Measurements from ENCODE around the gene UBASH3B. TPM values are rescaled to one million over a fixed set of nuclear protein-coding genes. Genes with fewer than 3 reads are reported as not detected.

UBASH3B gene
- total and polyA plus RNA-seq, 9 donors, result 0.31 to 5.9 (median 1.8) TPM

GRCh38 chr11:122690384-122690783 is 34.9 kb downstream of the UBASH3B start:
- Histone ChIP-seq H3K27ac (no peak overlapping the region), H3K4me1 (ENCODE audit: insufficient read depth) (peaks cover 3% of the 10 kb centered on the region), H3K36me3 (no peaks in the 10 kb centered on the region), H3K4me3 (no peak overlapping the region), H3K9me3 (no peaks in the 10 kb centered on the region), H3K27me3 (no peaks in the 10 kb centered on the region)
- WGBS, 3 donors, result 94 to 97% (median 96%) methylated on average over 7 of the region's 7 CpGs
- intact Hi-C loops (cut with DNase I), result no loop called here
- TF ChIP-seq EP300 (IDR thresholded peaks at IDR 0.05), result no peak
- DNase-seq, result no peak

- intact Hi-C loops (cut with DNase I), result no loop called here
- TF ChIP-seq CTCF (IDR thresholded peaks at IDR 0.05) (no peak), POLR2A (IDR thresholded peaks at IDR 0.05) (no peak), EP300 (IDR thresholded peaks at IDR 0.05) (no peak)
- 54 to 55% (median 54%) methylated on average over 14 of the region's 14 CpGs for WGBS, 3 donors
- Histone ChIP-seq H3K4me1 (ENCODE audit: insufficient read depth) (peaks cover 3% of the 10 kb centered on the region), H3K4me3 (no peak overlapping the region), H3K27ac (no peak overlapping the region), H3K36me3 (no peaks in the 10 kb centered on the region), H3K27me3 (no peaks in the 10 kb centered on the region), H3K9me3 (no peaks in the 10 kb centered on the region)
- no peak for DNase-seq
Measured at GRCh38 chr11:122690801-122691548, 35.5 kb downstream of the UBASH3B start.

GRCh38 chr11:122691549-122692150 is 36.1 kb downstream of the UBASH3B start:
- WGBS, 3 donors, result 84 to 93% (median 92%) methylated on average over 4 of the region's 4 CpGs

GRCh38 chr11:122692444-122692843 is 36.9 kb downstream of the UBASH3B start:
- 61 to 73% (median 68%) methylated on average over 6 of the region's 6 CpGs for WGBS, 3 donors
- no peak for TF ChIP-seq CTCF (IDR thresholded peaks at IDR 0.05)
- Histone ChIP-seq H3K27me3 (no peaks in the 10 kb centered on the region), H3K9me3 (no peaks in the 10 kb centered on the region), H3K4me1 (ENCODE audit: insufficient read depth) (peaks cover 3% of the 10 kb centered on the region), H3K4me3 (no peak overlapping the region), H3K36me3 (no peaks in the 10 kb centered on the region), H3K27ac (no peak overlapping the region)
- intact Hi-C loops (cut with DNase I), result no loop called here
- DNase-seq, result no peak

More at GRCh38 chr11:122691549-122692150, 36.1 kb downstream of the UBASH3B start:
- no peaks in the 10 kb centered on the region for H3K36me3 ChIP-seq
- no peak for DNase-seq
- no peaks in the 10 kb centered on the region for H3K9me3 ChIP-seq
- H3K27ac ChIP-seq, result no peak overlapping the region
- H3K4me3 ChIP-seq, result no peak overlapping the region
- H3K27me3 ChIP-seq, result no peaks in the 10 kb centered on the region
- TF ChIP-seq POLR2A (IDR thresholded peaks at IDR 0.05), result no peak
- no peak for TF ChIP-seq CTCF (IDR thresholded peaks at IDR 0.05)
- no peak for TF ChIP-seq EP300 (IDR thresholded peaks at IDR 0.05)
- peaks cover 3% of the 10 kb centered on the region for H3K4me1 ChIP-seq (ENCODE audit: insufficient read depth)
- intact Hi-C loops (cut with DNase I), result no loop called here

GRCh38 chr11:122695076-122695615 is 39.6 kb downstream of the UBASH3B start:
- no peaks in the 10 kb centered on the region for H3K9me3 ChIP-seq
- no peaks in the 10 kb centered on the region for H3K36me3 ChIP-seq
- H3K27ac ChIP-seq, result no peak overlapping the region
- WGBS, 3 donors, result 84 to 90% (median 87%) methylated on average over 13 of the region's 13 CpGs
- no peak overlapping the region for H3K4me3 ChIP-seq
- TF ChIP-seq EP300 (IDR thresholded peaks at IDR 0.05) (no peak), POLR2A (IDR thresholded peaks at IDR 0.05) (no peak), CTCF (IDR thresholded peaks at IDR 0.05) (no peak)
- intact Hi-C loops (cut with DNase I), result no loop called here
- DNase-seq, result no peak
- H3K4me1 ChIP-seq (ENCODE audit: insufficient read depth), result peaks cover 3% of the 10 kb centered on the region
- H3K27me3 ChIP-seq, result no peaks in the 10 kb centered on the region
